HCT116 (cell line): ENCODE results near the gene RYR3. TPM values are rescaled to one million over a fixed set of nuclear protein-coding genes. Genes with fewer than 3 reads are reported as not detected.

Experiments used
- ATAC-seq: fragments of 200-7000 bp; cut with Tn5 transposase; 2 replicates; pipeline ENCODE4 v1.9.1; 2020; ENCODE audit warnings: mild to moderate bottlenecking, moderate library complexity
- BruUV-seq: library from RNA; stranded (reverse); fragments of 400-500 nt; replicated peaks from 2 replicates; lab custom pipeline; 2021; lab: Mats Ljungman, UMichigan
- CTCF ChIA-PET: fragments of 300-600 bp; sonication (Branson Sonifier 250); formaldehyde crosslinking; loops from one replicate; lab custom pipeline; 2021; ENCODE audit warnings: antibody characterized with exemption; lab: Charles Lee
- POLR2A ChIA-PET: fragments of 300-600, 350-600 bp; sonication (Branson Sonifier 250); formaldehyde crosslinking; loops from one replicate; lab custom pipeline; 2021; ENCODE audit warnings: antibody characterized with exemption; lab: Charles Lee
- RAD21 ChIA-PET, 2 experiments: fragments of 300-600 bp; sonication (Branson Sonifier 250); formaldehyde crosslinking; loops; one replicate each; lab custom pipeline; 2023; ENCODE audit warnings: low total read pairs in 2 of 2; ENCODE audit not compliant: uncharacterized antibody in 2 of 2, unreplicated experiment in 2 of 2, low non-redundant PET in 1 of 2; lab: Charles Lee
- DNase-seq: peaks from one replicate; pipeline ENCODE4 v3.0.0-alpha.2; 2010; ENCODE audit warnings: low read depth, low spot score
- H2AFZ ChIP-seq: fragments of 200-600 bp; shearing (Covaris generic), sonication (generic); 2 replicates; pipeline ENCODE4 v1.6.1; 2017; ENCODE audit warnings: low read depth, mixed run types, mixed read lengths, antibody characterized with exemption, low read length; ENCODE audit not compliant: poor library complexity, severe bottlenecking
- H3K27ac ChIP-seq: 2 replicates; pipeline ENCODE4 v1.5.1; 2012; ENCODE audit warnings: low read depth, low read length
- H3K27me3 ChIP-seq: fragments of 200-600 bp; sonication (generic); 2 replicates; pipeline ENCODE4 v1.6.1; 2016; ENCODE audit warnings: mixed run types, low read length, mixed read lengths; ENCODE audit not compliant: insufficient read depth
- H3K36me3 ChIP-seq, 2 experiments: fragments of 200-500 bp in 1 of 2; fragments of 200-600 bp in 1 of 2; sonication (Bioruptor generic) in 1 of 2; sonication (generic) in 1 of 2; 2 replicates each; pipeline versions ENCODE4 v1.5.1 to v1.6.1; 2014 to 2016; ENCODE audit warnings: low read length in 2 of 2, inconsistent platforms in 1 of 2, mixed read lengths in 1 of 2, mixed run types in 1 of 2; ENCODE audit not compliant: insufficient read depth in 2 of 2, control insufficient read depth in 1 of 2
- H3K4me1 ChIP-seq, 2 experiments: fragments of 200-600 bp in 1 of 2; sonication (generic) in 1 of 2; 2 replicates each; pipeline versions ENCODE4 v1.5.1 to v1.6.1; 2012 to 2017; ENCODE audit warnings: low read length in 2 of 2, inconsistent platforms in 1 of 2, mild to moderate bottlenecking in 1 of 2, mixed read lengths in 1 of 2, mixed run types in 1 of 2, moderate library complexity in 1 of 2; ENCODE audit not compliant: insufficient read depth in 2 of 2, control insufficient read depth in 1 of 2
- H3K4me2 ChIP-seq: fragments of 200-600 bp; sonication (generic); 2 replicates; pipeline ENCODE4 v1.6.1; 2017; ENCODE audit warnings: mixed run types, low read length, mixed read lengths
- H3K4me3 ChIP-seq, 2 experiments: fragments of 200-600 bp in 1 of 2; sonication (generic) in 1 of 2; replicated peaks in 1 of 2; 2 replicates each; pipeline ENCODE4 v1.5.1; 2011 to 2016; ENCODE audit warnings: low read length in 2 of 2, control low read depth in 1 of 2, low read depth in 1 of 2, mild to moderate bottlenecking in 1 of 2, mixed read lengths in 1 of 2, mixed run types in 1 of 2
- H3K79me2 ChIP-seq: fragments of 200-600 bp; sonication (generic); 2 replicates; pipeline ENCODE4 v1.6.1; 2017; ENCODE audit warnings: mild to moderate bottlenecking, mixed run types, low read length, moderate library complexity, mixed read lengths; ENCODE audit not compliant: insufficient read depth
- H3K9ac ChIP-seq: fragments of 200-600 bp; sonication (generic); 2 replicates; pipeline ENCODE4 v1.6.1; 2016; ENCODE audit warnings: low read length, mixed read lengths
- H3K9me2 ChIP-seq: fragments of 200-600 bp; sonication (generic), shearing (Covaris generic); 2 replicates; pipeline ENCODE4 v1.6.1; 2017; ENCODE audit warnings: mixed run types, mild to moderate bottlenecking, moderate library complexity; ENCODE audit not compliant: insufficient read depth
- H3K9me3 ChIP-seq, 2 experiments: fragments of 200-500 bp in 1 of 2; fragments of 200-600 bp in 1 of 2; sonication (Bioruptor generic) in 1 of 2; sonication (generic) in 1 of 2; 2 replicates each; pipeline ENCODE4 v1.6.1; 2014 to 2017; ENCODE audit warnings: low read length in 2 of 2, mixed read lengths in 2 of 2, inconsistent platforms in 1 of 2, low read depth in 1 of 2, mild to moderate bottlenecking in 1 of 2, mixed run types in 1 of 2, moderate library complexity in 1 of 2; ENCODE audit not compliant: control insufficient read depth in 1 of 2, insufficient read depth in 1 of 2
- H4K20me1 ChIP-seq: fragments of 200-600 bp; sonication (generic), shearing (Covaris generic); 2 replicates; pipeline ENCODE4 v1.6.1; 2017; ENCODE audit warnings: mixed run types, mild to moderate bottlenecking, moderate library complexity; ENCODE audit not compliant: insufficient read depth
- ATF3 ChIP-seq: IDR thresholded peaks from 2 replicates; pipeline ENCODE4 v1.6.1; 2012
- CEBPB ChIP-seq: IDR thresholded peaks from 2 replicates; pipeline ENCODE4 v1.6.1; 2012; ENCODE audit warnings: low read depth
- CTCF ChIP-seq, 3 experiments: fragments of 200-600 bp in 1 of 3; sonication (generic) in 1 of 3; IDR thresholded peaks in 2 of 3; conservative IDR thresholded peaks in 1 of 3; 2 replicates each; pipeline ENCODE4 v1.5.1; 2012 to 2017; ENCODE audit warnings: low read depth in 2 of 3, low read length in 2 of 3, antibody characterized with exemption in 1 of 3, borderline replicate concordance in 1 of 3, control low read depth in 1 of 3, mild to moderate bottlenecking in 1 of 3, mixed read lengths in 1 of 3, mixed run types in 1 of 3, moderate library complexity in 1 of 3; ENCODE audit not compliant: insufficient read depth in 1 of 3
- EGR1 ChIP-seq: IDR thresholded peaks from 2 replicates; pipeline ENCODE4 v1.6.1; 2012; ENCODE audit warnings: low read depth
- EZH2 ChIP-seq: fragments of 200-600 bp; sonication (generic); IDR thresholded peaks from 2 replicates; pipeline ENCODE4 v1.6.1; 2017; ENCODE audit warnings: antibody characterized with exemption, mixed run types
- EZH2phosphoT487 ChIP-seq: fragments of 200-600 bp; IDR thresholded peaks from 2 replicates; pipeline ENCODE4 v1.6.1; 2018; ENCODE audit warnings: antibody characterized with exemption, borderline replicate concordance
- JUND ChIP-seq: IDR thresholded peaks from 2 replicates; pipeline ENCODE4 v1.6.1; 2012
- REST ChIP-seq: IDR thresholded peaks from 2 replicates; pipeline ENCODE4 v1.6.1; 2012; ENCODE audit warnings: low read depth
- SIN3A ChIP-seq: IDR thresholded peaks from 2 replicates; pipeline ENCODE4 v1.6.1; 2012; ENCODE audit warnings: low read depth
- SP1 ChIP-seq: IDR thresholded peaks from 2 replicates; pipeline ENCODE4 v1.6.1; 2012; ENCODE audit warnings: low read depth
- YY1 ChIP-seq: IDR thresholded peaks from 2 replicates; pipeline ENCODE4 v1.6.1; 2011; ENCODE audit warnings: low read length, low read depth, moderate library complexity, mild to moderate bottlenecking; ENCODE audit not compliant: insufficient replicate concordance; ENCODE audit errors: extremely low read depth
- ZNF274 ChIP-seq: fragments of 200-500 bp; sonication (Bioruptor generic); IDR thresholded peaks from 2 replicates; pipeline ENCODE4 v1.6.1; 2014; ENCODE audit warnings: mild to moderate bottlenecking, low read depth, low read length, inconsistent platforms
- intact Hi-C: fragments of 100-400 bp; cut with micrococcal nuclease; formaldehyde crosslinking; loops from 2 replicates; pipeline ENCODE4 v1.10.0; 2022
- total RNA-seq: library from RNA; stranded (reverse); gene quantifications from one replicate; pipeline ENCODE4 v1.2.1, GENCODE V29; 2021; ENCODE audit not compliant: unreplicated experiment

The RYR3 gene
- total RNA-seq, 1 experiment from 2014 or later = not detected

- RAD21 ChIA-PET = no interaction called here
- intact Hi-C loops = no loop called here
- CTCF ChIA-PET = no interaction called here
- no peak for TF ChIP-seq ATF3
- no peak for TF ChIP-seq EGR1
- no peak for TF ChIP-seq EZH2
- Histone ChIP-seq H4K20me1 (no peaks in the 10 kb centered on the region), H3K9me2 (no peaks in the 10 kb centered on the region), H3K9ac (no peak overlapping the region), H3K4me1 (no peaks in the 10 kb centered on the region), H2AFZ (no peak overlapping the region), H3K27me3 (no peaks in the 10 kb centered on the region), H3K36me3 (no peaks in the 10 kb centered on the region), H3K79me2 (no peaks in the 10 kb centered on the region), H3K27ac (no peak overlapping the region), H3K4me2 (no peak overlapping the region), H3K4me3 (no peak overlapping the region), H3K9me3 (no peaks in the 10 kb centered on the region)
- ATAC-seq (no peak), DNase-seq (no peak)
- POLR2A ChIA-PET = no interaction called here
- BruUV-seq = no TSS peak
Measured at GRCh38 chr15:33834892-33835743, 524.4 kb downstream of the RYR3 start.

- intact Hi-C loops = no loop called here
- Histone ChIP-seq H4K20me1 (no peaks in the 10 kb centered on the region), H3K4me2 (no peak overlapping the region), H3K9me3 (no peaks in the 10 kb centered on the region), H3K36me3 (no peaks in the 10 kb centered on the region), H3K79me2 (no peaks in the 10 kb centered on the region), H3K27ac (no peak overlapping the region), H3K9me2 (no peaks in the 10 kb centered on the region), H2AFZ (no peak overlapping the region), H3K9ac (no peak overlapping the region), H3K4me3 (no peak overlapping the region), H3K27me3 (no peaks in the 10 kb centered on the region), H3K4me1 (no peaks in the 10 kb centered on the region)
- ATAC-seq (no peak), DNase-seq (no peak)
- no TSS peak for BruUV-seq
- ChIA-PET CTCF (no interaction called here), RAD21 (no interaction called here), POLR2A (no interaction called here)
- TF ChIP-seq SP1 (no peak), ZNF274 (no peak), SIN3A (no peak), CEBPB (no peak), CTCF (IDR thresholded peaks at IDR 0.05 in 2 of 3, conservative IDR thresholded peaks at IDR 0.05 in 1 of 3; ENCODE audit: borderline replicate concordance in 1 of 3, insufficient read depth in 1 of 3, low read depth in 2 of 3, low read length in 2 of 3) (no peak), REST (no peak), EZH2phosphoT487 (no peak), ATF3 (no peak), JUND (no peak), YY1 (no peak)
Measured at GRCh38 chr15:33837294-33837693, 526.5 kb downstream of the RYR3 start.
